A549 (cell line): ENCODE data around the gene GLOD4. TPM values are rescaled to one million over a fixed set of nuclear protein-coding genes. Genes with fewer than 3 reads are reported as not detected.

Experiments used
- ATAC-seq, 2 experiments: fragments of 200-7000 bp in 1 of 2; fragments of >200 bp in 1 of 2; cut with Nextera tagmentation in 1 of 2; cut with Tn5 transposase in 1 of 2; 3 replicates each; pipeline versions ENCODE4 v1.8.0 to v1.9.1; 2018 to 2020; ENCODE audit warnings: mild to moderate bottlenecking in 1 of 2, moderate library complexity in 1 of 2
- CTCF ChIA-PET: fragments of 300-600 bp; sonication (Branson Sonifier 250); formaldehyde crosslinking; extraction: SDS; loops from one replicate; lab custom pipeline; 2021; ENCODE audit warnings: antibody characterized with exemption, inconsistent platforms; lab: Yijun Ruan, JAX
- POLR2A ChIA-PET: fragments of 350-600 bp; formaldehyde crosslinking; extraction: SDS; loops from one replicate; lab custom pipeline; 2021; ENCODE audit warnings: antibody characterized with exemption, inconsistent platforms; lab: Yijun Ruan, JAX
- DNase-seq, 2 experiments: peaks; one replicate each; pipeline versions ENCODE4 v3.0.0 to v3.0.0-alpha.2; 2011 to 2016; ENCODE audit warnings: low read depth in 1 of 2, low spot score in 1 of 2
- FAIRE-seq: peaks from 2 replicates; lab custom pipeline; 2011; peaks lifted over from hg19 to GRCh38; lab: Jason Lieb, UNC
- H3K27ac ChIP-seq, 2 experiments: fragments of >200 bp; sonication (Bioruptor Twin); formaldehyde crosslinking; 3 replicates each; pipeline ENCODE4 v1.5.1; 2016 to 2017
- H3K4me1 ChIP-seq: fragments of >200 bp; sonication (Bioruptor Twin); formaldehyde crosslinking; 3 replicates; pipeline ENCODE4 v1.6.1; 2016
- H3K4me2 ChIP-seq: fragments of >200 bp; sonication (Bioruptor Twin); formaldehyde crosslinking; 3 replicates; pipeline ENCODE4 v1.6.1; 2016
- H3K4me3 ChIP-seq: fragments of >200 bp; sonication (Bioruptor Twin); formaldehyde crosslinking; 3 replicates; pipeline ENCODE4 v1.5.1; 2016
- H3K9me3 ChIP-seq: fragments of >200 bp; sonication (Bioruptor Twin); formaldehyde crosslinking; 3 replicates; pipeline ENCODE4 v1.6.1; 2016
- BHLHE40 ChIP-seq: IDR thresholded peaks from 2 replicates; pipeline ENCODE4 v1.6.1; 2012; ENCODE audit warnings: low read depth, low read length, inconsistent platforms
- ESRRA ChIP-seq: fragments of 150-350 bp; IDR thresholded peaks from 2 replicates; pipeline ENCODE4 v1.6.1; 2014; ENCODE audit warnings: mild to moderate bottlenecking, low read length, borderline replicate concordance
- FOSB ChIP-seq: fragments of 250-450 bp; sonication (Bioruptor Pico); IDR thresholded peaks from 2 replicates; pipeline ENCODE4 v1.5.0; 2020; ENCODE audit warnings: mild to moderate bottlenecking, moderate library complexity
- FOSL2 ChIP-seq, 2 experiments: fragments of 450-650 bp in 1 of 2; fragments of >200 bp in 1 of 2; sonication (Bioruptor Twin) in 1 of 2; formaldehyde crosslinking; IDR thresholded peaks; 2 replicates each; pipeline versions ENCODE4 v1.5.0 to v1.6.1; 2016 to 2020; ENCODE audit warnings: mild to moderate bottlenecking in 1 of 2, moderate library complexity in 1 of 2
- JUN ChIP-seq, 2 experiments: fragments of >200 bp; sonication (Bioruptor Twin); formaldehyde crosslinking; IDR thresholded peaks; 2 replicates in 1 of 2; 3 replicates in 1 of 2; pipeline ENCODE4 v1.6.1; 2016 to 2017
- JUNB ChIP-seq: fragments of >200 bp; sonication (Bioruptor Twin); formaldehyde crosslinking; IDR thresholded peaks from 2 replicates; pipeline ENCODE4 v1.6.1; 2016
- MAZ ChIP-seq: fragments of 150-350 bp; IDR thresholded peaks from 2 replicates; pipeline ENCODE4 v1.6.1; 2014; ENCODE audit warnings: antibody characterized with exemption, low read depth, low read length, borderline replicate concordance
- RAD21 ChIP-seq, 2 experiments: fragments of >200 bp in 1 of 2; sonication (Bioruptor Twin) in 1 of 2; formaldehyde crosslinking in 1 of 2; IDR thresholded peaks in 1 of 2; conservative IDR thresholded peaks in 1 of 2; 2 replicates in 1 of 2; 3 replicates in 1 of 2; pipeline ENCODE4 v1.6.1; 2012 to 2018; ENCODE audit warnings: inconsistent platforms in 1 of 2
- RCOR1 ChIP-seq: fragments of 150-350 bp; IDR thresholded peaks from 2 replicates; pipeline ENCODE4 v1.6.1; 2014; ENCODE audit warnings: antibody characterized with exemption, low read length, low read depth
- RFX5 ChIP-seq: fragments of 450-650 bp; IDR thresholded peaks from 2 replicates; pipeline ENCODE4 v1.7.1; 2014; ENCODE audit warnings: antibody characterized with exemption, mild to moderate bottlenecking, moderate library complexity
- SMC3 ChIP-seq: fragments of >200 bp; sonication (Bioruptor Twin); formaldehyde crosslinking; IDR thresholded peaks from 3 replicates; pipeline ENCODE4 v1.6.1; 2018; ENCODE audit warnings: inconsistent platforms
- SREBF2 ChIP-seq: fragments of 450-650 bp; IDR thresholded peaks from 2 replicates; pipeline ENCODE4 v1.6.1; 2014; ENCODE audit warnings: mild to moderate bottlenecking, moderate library complexity
- ZFP36 ChIP-seq: fragments of 450-650 bp; IDR thresholded peaks from 2 replicates; pipeline ENCODE4 v1.6.1; 2014; ENCODE audit warnings: borderline replicate concordance; ENCODE audit not compliant: partially characterized antibody
- WGBS: methylation state at CpG from one replicate; pipeline ENCODE4 v1.1.6; 2017; ENCODE audit errors: missing lambda C conversion rate; 5-methylcytosine and 5-hydroxymethylcytosine counted together
- polyA plus RNA-seq, 4 experiments: library from polyadenylated mRNA; depleted of rRNA in 3 of 4; stranded (reverse); fragments of >200 nt; fragmentation: RNase III in 1 of 4; extraction: RNeasy Plus Mini Kit Qiagen cat#74134 plus additional on column Dnase treatment in 1 of 4; gene quantifications; 2 replicates in 3 of 4; 3 replicates in 1 of 4; pipeline ENCODE4 v1.2.3, GENCODE V29; 2011 to 2017
- TF ChIP-seq, protein P1 (sequence below): IDR thresholded peaks from 2 replicates; pipeline ENCODE4 v1.6.1; 2012
- TF ChIP-seq, protein P2 (sequence below): fragments of 250-450 bp; sonication (Bioruptor Pico); IDR thresholded peaks from 2 replicates; pipeline ENCODE4 v1.5.0; 2021; ENCODE audit warnings: mild to moderate bottlenecking, moderate library complexity, borderline replicate concordance
- TF ChIP-seq, protein P3 (sequence below): IDR thresholded peaks from 2 replicates; pipeline ENCODE4 v1.6.1; 2012; ENCODE audit warnings: low read depth, borderline replicate concordance
- TF ChIP-seq, protein P4 (sequence below): fragments of 200-600 bp; sonication (generic); IDR thresholded peaks from 2 replicates; pipeline ENCODE4 v1.6.1; 2016; ENCODE audit warnings: antibody characterized with exemption, mild to moderate bottlenecking, moderate library complexity

Gene GLOD4
- polyA plus RNA-seq, 2 of the 4 experiments (the other 2 are of a cell fraction), result 133 to 141 TPM

DNA sequence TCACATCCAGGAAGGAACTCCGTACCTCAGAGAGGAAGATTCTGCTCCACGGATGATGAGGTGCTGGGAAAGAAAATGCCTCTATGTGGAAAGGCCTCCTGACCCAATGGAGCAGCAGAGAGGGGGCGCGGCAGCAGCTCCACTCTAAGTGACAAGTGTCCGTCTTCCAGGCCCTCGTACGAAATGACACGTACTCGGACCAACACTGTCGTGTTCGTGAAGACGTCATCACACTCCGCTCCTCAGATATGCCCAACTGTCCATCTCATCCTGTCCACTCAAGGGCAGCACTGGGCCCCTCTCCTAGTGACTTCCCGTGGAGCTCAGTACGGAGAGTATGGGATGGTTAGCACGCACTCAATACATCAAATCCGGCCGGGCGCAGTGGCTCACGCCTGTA is 32.3 kb upstream of the GLOD4 start:
- FAIRE-seq (no peak), DNase-seq (no peak), ATAC-seq (no peak)
- H3K4me3 ChIP-seq, result no peak overlapping the region
- no peaks in the 10 kb centered on the region for H3K4me1 ChIP-seq
- no peak overlapping the region for H3K27ac ChIP-seq
- H3K9me3 ChIP-seq, result no peaks in the 10 kb centered on the region
- TF ChIP-seq ESRRA (no peak), RAD21 (conservative IDR thresholded peaks at IDR 0.05 in 1 of 2, IDR thresholded peaks at IDR 0.05 in 1 of 2) (no peak), JUN (IDR thresholded peaks at IDR 0.05) (no peak), RCOR1 (no peak), FOSL2 (IDR thresholded peaks at IDR 0.05) (no peak), FOSL2 (CRISPR knock-in tag; IDR thresholded peaks at IDR 0.05) (no peak), SREBF2 (no peak), ZFP36 (no peak)
- TF ChIP-seq, protein P1, sequence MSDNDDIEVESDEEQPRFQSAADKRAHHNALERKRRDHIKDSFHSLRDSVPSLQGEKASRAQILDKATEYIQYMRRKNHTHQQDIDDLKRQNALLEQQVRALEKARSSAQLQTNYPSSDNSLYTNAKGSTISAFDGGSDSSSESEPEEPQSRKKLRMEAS, result no peak
- TF ChIP-seq, protein P2, sequence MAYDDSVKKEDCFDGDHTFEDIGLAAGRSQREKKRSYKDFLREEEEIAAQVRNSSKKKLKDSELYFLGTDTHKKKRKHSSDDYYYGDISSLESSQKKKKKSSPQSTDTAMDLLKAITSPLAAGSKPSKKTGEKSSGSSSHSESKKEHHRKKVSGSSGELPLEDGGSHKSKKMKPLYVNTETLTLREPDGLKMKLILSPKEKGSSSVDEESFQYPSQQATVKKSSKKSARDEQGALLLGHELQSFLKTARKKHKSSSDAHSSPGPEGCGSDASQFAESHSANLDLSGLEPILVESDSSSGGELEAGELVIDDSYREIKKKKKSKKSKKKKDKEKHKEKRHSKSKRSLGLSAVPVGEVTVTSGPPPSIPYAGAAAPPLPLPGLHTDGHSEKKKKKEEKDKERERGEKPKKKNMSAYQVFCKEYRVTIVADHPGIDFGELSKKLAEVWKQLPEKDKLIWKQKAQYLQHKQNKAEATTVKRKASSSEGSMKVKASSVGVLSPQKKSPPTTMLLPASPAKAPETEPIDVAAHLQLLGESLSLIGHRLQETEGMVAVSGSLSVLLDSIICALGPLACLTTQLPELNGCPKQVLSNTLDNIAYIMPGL (CRISPR knock-in tag), result no peak
- TF ChIP-seq, protein P3, sequence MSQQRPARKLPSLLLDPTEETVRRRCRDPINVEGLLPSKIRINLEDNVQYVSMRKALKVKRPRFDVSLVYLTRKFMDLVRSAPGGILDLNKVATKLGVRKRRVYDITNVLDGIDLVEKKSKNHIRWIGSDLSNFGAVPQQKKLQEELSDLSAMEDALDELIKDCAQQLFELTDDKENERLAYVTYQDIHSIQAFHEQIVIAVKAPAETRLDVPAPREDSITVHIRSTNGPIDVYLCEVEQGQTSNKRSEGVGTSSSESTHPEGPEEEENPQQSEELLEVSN, result no peak
- POLR2A ChIA-PET, result no interaction called here
- no peak overlapping the region for H3K4me2 ChIP-seq
- CTCF ChIA-PET, result interaction anchor here (0.6 to 2.1 kb wide), 4 partner anchors 19 to 182 kb away, joined by 4 to 14 read pairs (median 4); partner anchors contain the start of gene TIMM22
- 96% methylated on average over 20 of the region's 20 CpGs for WGBS

DNA sequence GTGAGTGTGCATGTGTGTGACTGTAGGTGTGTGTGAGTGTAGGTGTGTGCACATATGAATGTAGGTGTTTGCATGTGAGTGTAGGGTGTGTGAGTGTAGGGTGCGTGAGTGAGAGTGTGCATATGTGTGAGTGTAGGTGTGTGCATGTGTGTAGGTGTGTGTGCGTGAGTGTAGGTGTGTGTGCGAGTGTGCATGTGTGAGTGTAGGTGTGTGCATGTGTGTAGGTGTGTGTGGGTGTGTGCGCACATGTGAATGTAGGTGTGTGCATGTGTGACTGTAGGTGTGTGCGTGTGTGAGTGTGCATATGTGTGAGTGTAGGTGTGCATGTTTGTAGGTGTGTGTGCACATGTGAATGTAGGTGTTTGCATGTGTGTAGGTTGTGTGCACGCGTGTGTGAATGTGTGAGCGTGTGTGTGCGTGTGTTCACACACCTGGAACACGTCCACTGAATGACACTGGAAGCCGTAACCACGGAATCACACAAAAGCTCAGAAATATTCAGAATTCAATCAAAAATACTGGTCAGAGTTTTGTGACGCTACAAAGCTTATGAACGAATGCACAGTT is 30.6 kb upstream of the GLOD4 start:
- CTCF ChIA-PET, result interaction anchor here (0.9 to 1.0 kb wide), 2 partner anchors 16 to 168 kb away, joined by 3 read pairs; no protein-coding TSS in a partner anchor
- 96% methylated on average over 14 of the region's 14 CpGs for WGBS
- FAIRE-seq (no peak), DNase-seq (no peak), ATAC-seq (no peak)
- Histone ChIP-seq H3K27ac (no peak overlapping the region), H3K4me2 (no peak overlapping the region), H3K9me3 (no peaks in the 10 kb centered on the region), H3K4me1 (no peaks in the 10 kb centered on the region), H3K4me3 (no peak overlapping the region)
- TF ChIP-seq, protein P4, sequence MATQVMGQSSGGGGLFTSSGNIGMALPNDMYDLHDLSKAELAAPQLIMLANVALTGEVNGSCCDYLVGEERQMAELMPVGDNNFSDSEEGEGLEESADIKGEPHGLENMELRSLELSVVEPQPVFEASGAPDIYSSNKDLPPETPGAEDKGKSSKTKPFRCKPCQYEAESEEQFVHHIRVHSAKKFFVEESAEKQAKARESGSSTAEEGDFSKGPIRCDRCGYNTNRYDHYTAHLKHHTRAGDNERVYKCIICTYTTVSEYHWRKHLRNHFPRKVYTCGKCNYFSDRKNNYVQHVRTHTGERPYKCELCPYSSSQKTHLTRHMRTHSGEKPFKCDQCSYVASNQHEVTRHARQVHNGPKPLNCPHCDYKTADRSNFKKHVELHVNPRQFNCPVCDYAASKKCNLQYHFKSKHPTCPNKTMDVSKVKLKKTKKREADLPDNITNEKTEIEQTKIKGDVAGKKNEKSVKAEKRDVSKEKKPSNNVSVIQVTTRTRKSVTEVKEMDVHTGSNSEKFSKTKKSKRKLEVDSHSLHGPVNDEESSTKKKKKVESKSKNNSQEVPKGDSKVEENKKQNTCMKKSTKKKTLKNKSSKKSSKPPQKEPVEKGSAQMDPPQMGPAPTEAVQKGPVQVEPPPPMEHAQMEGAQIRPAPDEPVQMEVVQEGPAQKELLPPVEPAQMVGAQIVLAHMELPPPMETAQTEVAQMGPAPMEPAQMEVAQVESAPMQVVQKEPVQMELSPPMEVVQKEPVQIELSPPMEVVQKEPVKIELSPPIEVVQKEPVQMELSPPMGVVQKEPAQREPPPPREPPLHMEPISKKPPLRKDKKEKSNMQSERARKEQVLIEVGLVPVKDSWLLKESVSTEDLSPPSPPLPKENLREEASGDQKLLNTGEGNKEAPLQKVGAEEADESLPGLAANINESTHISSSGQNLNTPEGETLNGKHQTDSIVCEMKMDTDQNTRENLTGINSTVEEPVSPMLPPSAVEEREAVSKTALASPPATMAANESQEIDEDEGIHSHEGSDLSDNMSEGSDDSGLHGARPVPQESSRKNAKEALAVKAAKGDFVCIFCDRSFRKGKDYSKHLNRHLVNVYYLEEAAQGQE, result no peak
- TF ChIP-seq FOSB, result no peak
- no peak for TF ChIP-seq SMC3
- no peak for TF ChIP-seq RFX5
- no peak for TF ChIP-seq JUN (IDR thresholded peaks at IDR 0.05)
- TF ChIP-seq BHLHE40, result no peak
- TF ChIP-seq JUNB, result no peak
- TF ChIP-seq RCOR1, result no peak
- no peak for TF ChIP-seq SREBF2
- TF ChIP-seq MAZ, result no peak
- no peak for TF ChIP-seq ESRRA
- POLR2A ChIA-PET, result no interaction called here
